Gastrocnemius medialis (tissue), 4 donors: ENCODE results near the gene PCCA.

Experiments
- CTCF ChIP-seq, 5 experiments: fragments of 450-650 bp in 3 of 5; fragments of 200-600 bp in 2 of 5; sonication (generic) in 2 of 5; IDR thresholded peaks in 4 of 5; conservative IDR thresholded peaks in 1 of 5; 1 replicate in 4 of 5; 2 replicates in 1 of 5; pipeline ENCODE4 v1.5.1; 2016 to 2019; ENCODE audit warnings: antibody characterized with exemption in 5 of 5, mild to moderate bottlenecking in 3 of 5, moderate library complexity in 3 of 5
- POLR2A ChIP-seq, 2 donors: fragments of 450-650 bp; IDR thresholded peaks; one replicate each; pipeline ENCODE4 v1.6.1; 2017; ENCODE audit warnings: antibody characterized with exemption in 2 of 2, mild to moderate bottlenecking in 2 of 2, moderate library complexity in 2 of 2

- no peak for TF ChIP-seq CTCF (IDR thresholded peaks at IDR 0.05 in 4 of 5, conservative IDR thresholded peaks at IDR 0.05 in 1 of 5)
- no peak for TF ChIP-seq POLR2A (IDR thresholded peaks at IDR 0.05)
Measured at GRCh38 chr13:100464006-100464405, 375.1 kb downstream of the PCCA start.
